ENCODE data around the gene POFUT2. TPM values are rescaled to one million over a fixed set of nuclear protein-coding genes. Genes with fewer than 3 reads are reported as not detected.

The POFUT2 gene
- total RNA-seq, 4 donors from 2014 or later, result 8.3 to 19.8 (median 17.0) TPM

GRCh38 chr21:45226540-45227326 is 61.0 kb downstream of the POFUT2 start:
- TF ChIP-seq CTCF (IDR thresholded peaks at IDR 0.05; ENCODE audit: low read depth), result no peak

GRCh38 chr21:45225741-45226327 is 61.9 kb downstream of the POFUT2 start:
- TF ChIP-seq CTCF (IDR thresholded peaks at IDR 0.05; ENCODE audit: low read depth), result no peak

- TF ChIP-seq CTCF (IDR thresholded peaks at IDR 0.05; ENCODE audit: low read depth), result no peak
Measured at GRCh38 chr21:45225041-45225740, 62.5 kb downstream of the POFUT2 start.

- TF ChIP-seq CTCF (IDR thresholded peaks at IDR 0.05; ENCODE audit: low read depth), result no peak
Measured at GRCh38 chr21:45224189-45224938, 63.3 kb downstream of the POFUT2 start.

- TF ChIP-seq CTCF (IDR thresholded peaks at IDR 0.05; ENCODE audit: low read depth), result no peak
Measured at GRCh38 chr21:45223236-45224185, 64.2 kb downstream of the POFUT2 start.

GRCh38 chr21:45222001-45222400 is 65.7 kb downstream of the POFUT2 start:
- TF ChIP-seq CTCF (IDR thresholded peaks at IDR 0.05; ENCODE audit: low read depth), result no peak

Data from subcutaneous adipose tissue (tissue), 4 donors.